ENCODE results near the gene UBXN10. TPM values are rescaled to one million over a fixed set of nuclear protein-coding genes. Genes with fewer than 3 reads are reported as not detected.

Gene UBXN10
- total and polyA plus RNA-seq, 2 of the 13 experiments (the other 11 are each of a cell fraction or from before 2014, with no cell fraction given) = 0.04 to 0.05 TPM

DNA sequence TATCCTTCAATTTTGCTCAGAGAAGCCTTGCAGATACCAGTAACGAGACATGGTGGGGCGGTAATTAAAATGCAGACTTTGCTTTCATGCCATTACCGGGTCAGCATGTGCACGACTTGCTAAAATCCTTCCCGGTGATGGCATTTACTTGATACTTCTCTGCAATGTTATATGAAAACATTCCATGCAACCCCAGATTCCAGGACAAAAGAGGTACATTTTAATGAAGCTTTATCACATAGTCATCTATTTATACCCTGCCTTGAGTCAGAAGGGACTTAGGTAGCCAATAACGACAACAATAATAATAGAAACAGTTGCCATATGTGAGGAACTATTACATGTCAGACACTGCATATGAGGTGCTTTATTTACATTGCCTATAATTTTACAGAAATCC is 29.8 kb downstream of the UBXN10 start:
- Histone ChIP-seq H3K4me2 (ENCODE audit: low read depth, low read length) (no peak overlapping the region), H3K9ac (ENCODE audit: insufficient read depth, low read depth, low read length) (no peak overlapping the region), H3K27me3 (ENCODE audit: control insufficient read depth in 1 of 2, insufficient read depth in 2 of 2, low read length in 2 of 2) (peaks cover 1 to 44% of the 10 kb centered on the region in 2 experiments; a peak in 4 of 5 replicates), H2AFZ (ENCODE audit: low read length) (no peak overlapping the region), H3K4me3 (replicated peaks in 1 of 3; ENCODE audit: insufficient read depth in 1 of 3, low read depth in 2 of 3, low read length in 3 of 3) (no peak overlapping the region), H3K9me3 (ENCODE audit: low read length) (no peaks in the 10 kb centered on the region), H3K4me1 (ENCODE audit: insufficient read depth, low read length) (no peaks in the 10 kb centered on the region; the same call in 1 of the 2 replicates), H3K36me3 (replicated peaks in 1 of 2; ENCODE audit: control insufficient read depth in 1 of 2, insufficient read depth in 2 of 2, low read length in 2 of 2) (no peaks in the 10 kb centered on the region), H4K20me1 (ENCODE audit: insufficient read depth, low read length) (no peaks in the 10 kb centered on the region), H3K79me2 (ENCODE audit: insufficient read depth, low read length) (no peaks in the 10 kb centered on the region), H3K27ac (ENCODE audit: extremely low read length, insufficient read depth, low read length) (no peak overlapping the region)
- CTCF ChIA-PET (ENCODE audit: low intra/inter-chr PET ratio, low total read pairs) = no interaction called here
- TF ChIP-seq ZNF558 (CRISPR knock-in tag; IDR thresholded peaks at IDR 0.05; ENCODE audit: borderline replicate concordance) (no peak), ZNF598 (CRISPR knock-in tag; IDR thresholded peaks at IDR 0.05; ENCODE audit: borderline replicate concordance) (no peak), MAZ (IDR thresholded peaks at IDR 0.05; ENCODE audit: borderline replicate concordance, low read depth, low read length) (no peak), MAZ (CRISPR knock-in tag; IDR thresholded peaks at IDR 0.05; ENCODE audit: low read depth) (no peak), MED1 (CRISPR knock-in tag; IDR thresholded peaks at IDR 0.05) (no peak), CCAR2 (optimal IDR thresholded peaks at IDR 0.05; ENCODE audit: low read depth, low read length) (no peak), ZNF878 (CRISPR knock-in tag; IDR thresholded peaks at IDR 0.05) (no peak)
- TF ChIP-seq, protein P1, sequence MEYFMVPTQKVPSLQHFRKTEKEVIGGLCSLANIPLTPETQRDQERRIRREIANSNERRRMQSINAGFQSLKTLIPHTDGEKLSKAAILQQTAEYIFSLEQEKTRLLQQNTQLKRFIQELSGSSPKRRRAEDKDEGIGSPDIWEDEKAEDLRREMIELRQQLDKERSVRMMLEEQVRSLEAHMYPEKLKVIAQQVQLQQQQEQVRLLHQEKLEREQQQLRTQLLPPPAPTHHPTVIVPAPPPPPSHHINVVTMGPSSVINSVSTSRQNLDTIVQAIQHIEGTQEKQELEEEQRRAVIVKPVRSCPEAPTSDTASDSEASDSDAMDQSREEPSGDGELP (IDR thresholded peaks at IDR 0.05; ENCODE audit: borderline replicate concordance, low read depth) = no peak
- TF ChIP-seq, protein P2, sequence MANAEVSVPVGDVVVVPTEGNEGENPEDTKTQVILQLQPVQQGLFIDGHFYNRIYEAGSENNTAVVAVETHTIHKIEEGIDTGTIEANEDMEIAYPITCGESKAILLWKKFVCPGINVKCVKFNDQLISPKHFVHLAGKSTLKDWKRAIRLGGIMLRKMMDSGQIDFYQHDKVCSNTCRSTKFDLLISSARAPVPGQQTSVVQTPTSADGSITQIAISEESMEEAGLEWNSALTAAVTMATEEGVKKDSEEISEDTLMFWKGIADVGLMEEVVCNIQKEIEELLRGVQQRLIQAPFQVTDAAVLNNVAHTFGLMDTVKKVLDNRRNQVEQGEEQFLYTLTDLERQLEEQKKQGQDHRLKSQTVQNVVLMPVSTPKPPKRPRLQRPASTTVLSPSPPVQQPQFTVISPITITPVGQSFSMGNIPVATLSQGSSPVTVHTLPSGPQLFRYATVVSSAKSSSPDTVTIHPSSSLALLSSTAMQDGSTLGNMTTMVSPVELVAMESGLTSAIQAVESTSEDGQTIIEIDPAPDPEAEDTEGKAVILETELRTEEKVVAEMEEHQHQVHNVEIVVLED (CRISPR knock-in tag; IDR thresholded peaks at IDR 0.05; ENCODE audit: borderline replicate concordance) = no peak
- DNase-seq (ENCODE audit: low spot score) = no peak
- no TSS peak for BruUV-seq (replicated peaks)
- in situ Hi-C loops (cut with HindIII; ENCODE audit: extremely low pct_ligation_motif_present, low pct_unique_long_range_greater_than_20kb) = loop anchor here (10.0 kb wide), 1 partner anchor 209 kb away; no protein-coding TSS in a partner anchor
- intact Hi-C loops (cut with micrococcal nuclease; ENCODE audit: unreplicated experiment) = no loop called here
- no peak for ATAC-seq
- FAIRE-seq = no peak
- POLR2A ChIA-PET = no interaction called here
- WGBS (ENCODE audit: low lambda C conversion rate) = 0% methylated on average over 6 of the region's 6 CpGs
